Measurements from ENCODE around the gene NCK2. TPM values are rescaled to one million over a fixed set of nuclear protein-coding genes. Genes with fewer than 3 reads are reported as not detected.

Gene NCK2
- polyA plus RNA-seq, 2 of the 4 experiments (the other 2 are of a cell fraction), result 17.1 to 17.8 TPM

GRCh38 chr2:105848367-105848766 is 103.7 kb downstream of the NCK2 start:
- ATAC-seq (no peak), FAIRE-seq (no peak), DNase-seq (ENCODE audit: low read depth in 1 of 2, low spot score in 1 of 2) (no peak)
- no peak overlapping the region for H3K4me3 ChIP-seq
- H3K27ac ChIP-seq, result no peak overlapping the region
- no peaks in the 10 kb centered on the region for H3K4me1 ChIP-seq
- H3K9me3 ChIP-seq, result no peaks in the 10 kb centered on the region
- ChIA-PET CTCF (no interaction called here), POLR2A (no interaction called here)
- WGBS (ENCODE audit: missing lambda C conversion rate), result 97% methylated on average over 7 of the region's 7 CpGs
- no peak overlapping the region for H3K4me2 ChIP-seq
- TF ChIP-seq, protein P1, sequence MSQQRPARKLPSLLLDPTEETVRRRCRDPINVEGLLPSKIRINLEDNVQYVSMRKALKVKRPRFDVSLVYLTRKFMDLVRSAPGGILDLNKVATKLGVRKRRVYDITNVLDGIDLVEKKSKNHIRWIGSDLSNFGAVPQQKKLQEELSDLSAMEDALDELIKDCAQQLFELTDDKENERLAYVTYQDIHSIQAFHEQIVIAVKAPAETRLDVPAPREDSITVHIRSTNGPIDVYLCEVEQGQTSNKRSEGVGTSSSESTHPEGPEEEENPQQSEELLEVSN (IDR thresholded peaks at IDR 0.05; ENCODE audit: borderline replicate concordance, low read depth), result no peak
- TF ChIP-seq HES2 (IDR thresholded peaks at IDR 0.05), result no peak
- no peak for TF ChIP-seq EHF (CRISPR knock-in tag; IDR thresholded peaks at IDR 0.05)
- TF ChIP-seq MAFK (IDR thresholded peaks at IDR 0.05; ENCODE audit: partially characterized antibody), result no peak
- TF ChIP-seq, protein P2, sequence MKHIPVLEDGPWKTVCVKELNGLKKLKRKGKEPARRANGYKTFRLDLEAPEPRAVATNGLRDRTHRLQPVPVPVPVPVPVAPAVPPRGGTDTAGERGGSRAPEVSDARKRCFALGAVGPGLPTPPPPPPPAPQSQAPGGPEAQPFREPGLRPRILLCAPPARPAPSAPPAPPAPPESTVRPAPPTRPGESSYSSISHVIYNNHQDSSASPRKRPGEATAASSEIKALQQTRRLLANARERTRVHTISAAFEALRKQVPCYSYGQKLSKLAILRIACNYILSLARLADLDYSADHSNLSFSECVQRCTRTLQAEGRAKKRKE (CRISPR knock-in tag; IDR thresholded peaks at IDR 0.05; ENCODE audit: low read depth), result no peak
- TF ChIP-seq HOXB13 (CRISPR knock-in tag; IDR thresholded peaks at IDR 0.05; ENCODE audit: low read depth), result no peak
- no peak for TF ChIP-seq FOXS1 (CRISPR knock-in tag; IDR thresholded peaks at IDR 0.05)
- no peak for TF ChIP-seq RAD21 (conservative IDR thresholded peaks at IDR 0.05 in 1 of 2, IDR thresholded peaks at IDR 0.05 in 1 of 2)
- no peak for TF ChIP-seq MYC (IDR thresholded peaks at IDR 0.05; ENCODE audit: borderline replicate concordance, low read length)
- TF ChIP-seq RFX5 (IDR thresholded peaks at IDR 0.05), result no peak
- TF ChIP-seq MAZ (IDR thresholded peaks at IDR 0.05; ENCODE audit: borderline replicate concordance, low read depth, low read length), result no peak
- no peak for TF ChIP-seq POLR2A (IDR thresholded peaks at IDR 0.05; ENCODE audit: low read length)
- TF ChIP-seq RNF2 (IDR thresholded peaks at IDR 0.05; ENCODE audit: borderline replicate concordance, low read depth), result no peak
- no peak for TF ChIP-seq KDM5A (IDR thresholded peaks at IDR 0.05)
- no peak for TF ChIP-seq FOSL2 (IDR thresholded peaks at IDR 0.05)
- no peak for TF ChIP-seq FOSL2 (CRISPR knock-in tag; IDR thresholded peaks at IDR 0.05)
- no peak for TF ChIP-seq CBX2 (IDR thresholded peaks at IDR 0.05; ENCODE audit: borderline replicate concordance, low read depth)

GRCh38 chr2:105849431-105850179 is 104.9 kb downstream of the NCK2 start:
- TF ChIP-seq CEBPB (IDR thresholded peaks at IDR 0.05) (no peak), CHD4 (IDR thresholded peaks at IDR 0.05; ENCODE audit: borderline replicate concordance) (no peak), KDM5A (IDR thresholded peaks at IDR 0.05) (no peak), NR3C1 (IDR thresholded peaks at IDR 0.05) (no peak), CHD2 (IDR thresholded peaks at IDR 0.05; ENCODE audit: low read length, partially characterized antibody) (no peak), KDM1A (IDR thresholded peaks at IDR 0.05; ENCODE audit: low read depth) (no peak), NPAS2 (CRISPR knock-in tag; IDR thresholded peaks at IDR 0.05; ENCODE audit: borderline replicate concordance) (no peak), RAD21 (conservative IDR thresholded peaks at IDR 0.05 in 1 of 2, IDR thresholded peaks at IDR 0.05 in 1 of 2) (no peak), TFCP2L1 (CRISPR knock-in tag; IDR thresholded peaks at IDR 0.05) (no peak), RCOR1 (IDR thresholded peaks at IDR 0.05; ENCODE audit: low read depth, low read length) (no peak), HEYL (CRISPR knock-in tag; IDR thresholded peaks at IDR 0.05) (no peak), ZFP36 (IDR thresholded peaks at IDR 0.05; ENCODE audit: borderline replicate concordance, partially characterized antibody) (no peak), HDAC2 (IDR thresholded peaks at IDR 0.05) (no peak)
- TF ChIP-seq, protein P3, sequence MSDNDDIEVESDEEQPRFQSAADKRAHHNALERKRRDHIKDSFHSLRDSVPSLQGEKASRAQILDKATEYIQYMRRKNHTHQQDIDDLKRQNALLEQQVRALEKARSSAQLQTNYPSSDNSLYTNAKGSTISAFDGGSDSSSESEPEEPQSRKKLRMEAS (IDR thresholded peaks at IDR 0.05), result no peak
- TF ChIP-seq, protein P1 (IDR thresholded peaks at IDR 0.05; ENCODE audit: borderline replicate concordance, low read depth), result no peak
- ATAC-seq, result no peak

More at GRCh38 chr2:105849431-105850179, 104.9 kb downstream of the NCK2 start:
- H3K4me1 ChIP-seq, result no peaks in the 10 kb centered on the region
- 96% methylated on average over 4 of the region's 4 CpGs for WGBS (ENCODE audit: missing lambda C conversion rate)
- H3K27ac ChIP-seq, result no peak overlapping the region
- H3K4me3 ChIP-seq, result no peak overlapping the region
- no peak for FAIRE-seq
- CTCF ChIA-PET, result interaction anchor here (1.0 to 1.6 kb wide), 2 partner anchors 8 to 11 kb away, joined by 3 to 4 read pairs; no protein-coding TSS in a partner anchor
- H3K4me2 ChIP-seq, result no peak overlapping the region
- H3K9me3 ChIP-seq, result no peaks in the 10 kb centered on the region
- DNase-seq (ENCODE audit: low read depth in 1 of 2, low spot score in 1 of 2), result no peak
- POLR2A ChIA-PET, result no interaction called here

Measured in A549 (cell line).